Neural crest cell (in vitro differentiated cells): ENCODE data around the gene KIAA2012. TPM values are rescaled to one million over a fixed set of nuclear protein-coding genes. Genes with fewer than 3 reads are reported as not detected.

Experiments
- DNase-seq: peaks from one replicate; pipeline ENCODE4 v3.0.0; 2021; ENCODE audit warnings: low read depth, mixed read lengths, low spot score
- H3K27ac Mint-ChIP-seq: one replicate; pipeline ENCODE4 v1.8.0; 2021; ENCODE audit warnings: mild to moderate bottlenecking, mixed read lengths; ENCODE audit not compliant: unreplicated experiment
- H3K27me3 Mint-ChIP-seq: 2 replicates; pipeline ENCODE4 v1.8.0; 2021; ENCODE audit warnings: low read depth, mild to moderate bottlenecking, mixed read lengths
- H3K36me3 Mint-ChIP-seq: 2 replicates; pipeline ENCODE4 v1.8.0; 2021; ENCODE audit warnings: low read depth, mild to moderate bottlenecking, mixed read lengths
- H3K4me1 Mint-ChIP-seq: 2 replicates; pipeline ENCODE4 v1.8.0; 2021; ENCODE audit warnings: mixed read lengths
- H3K4me3 Mint-ChIP-seq: one replicate; pipeline ENCODE4 v1.8.0; 2021; ENCODE audit warnings: mild to moderate bottlenecking, mixed read lengths
- H3K9me3 Mint-ChIP-seq: 2 replicates; pipeline ENCODE4 v1.8.0; 2021; ENCODE audit warnings: mixed read lengths
- CTCF ChIP-seq: fragments of 200-600 bp; sonication (generic); conservative IDR thresholded peaks from 2 replicates; pipeline ENCODE4 v1.5.0; 2021; ENCODE audit warnings: antibody characterized with exemption, mild to moderate bottlenecking
- long read RNA-seq: library from polyadenylated mRNA; unstranded; transcript quantifications from one replicate; pipeline ENCODE4 v2.0.0, GENCODE V29; 2020
- total RNA-seq: library from RNA; stranded (reverse); gene quantifications from 2 replicates; pipeline ENCODE4 v1.2.1, GENCODE V29; 2021

KIAA2012 gene
- total RNA-seq = 0.07 and 0.34 TPM in 2 replicates
- long read RNA-seq, partial matches to known transcripts = 0 of 1 reads
- long read RNA-seq, other reads (novel, unspliced or antisense) = 1 of 1 reads

GRCh38 chr2:202072737-202073401, at the start of gene KIAA2012:
TSS of gene KIAA2012 (plus strand) at chr2:202073255. CDS start at chr2:202073628, 373 bp downstream.
- H3K4me1 Mint-ChIP-seq = peaks cover 22% of the 10 kb centered on the region
- no peak for DNase-seq
- no peak within 1 kb of the TSS for H3K4me3 Mint-ChIP-seq
- H3K36me3 Mint-ChIP-seq = no peaks in the 10 kb centered on the region
- no peak for TF ChIP-seq CTCF
- no peaks in the 10 kb centered on the region for H3K27me3 Mint-ChIP-seq
- H3K27ac Mint-ChIP-seq = peak within 1 kb of the TSS; percentile 51
- no peaks in the 10 kb centered on the region for H3K9me3 Mint-ChIP-seq

- H3K4me1 Mint-ChIP-seq = peaks cover 44% of the 10 kb centered on the region
Observed at GRCh38 chr2:202023904-202024266, 49.2 kb upstream of the KIAA2012 start.

GRCh38 chr2:202024871-202025270, 48.2 kb upstream of the KIAA2012 start:
- no peak overlapping the region for H3K4me3 Mint-ChIP-seq
- peaks cover 49% of the 10 kb centered on the region for H3K4me1 Mint-ChIP-seq
- no peaks in the 10 kb centered on the region for H3K9me3 Mint-ChIP-seq
- no peaks in the 10 kb centered on the region for H3K36me3 Mint-ChIP-seq
- TF ChIP-seq CTCF = no peak
- no peak for DNase-seq
- no peaks in the 10 kb centered on the region for H3K27me3 Mint-ChIP-seq
- no peak overlapping the region for H3K27ac Mint-ChIP-seq

More at GRCh38 chr2:202023904-202024266, 49.2 kb upstream of the KIAA2012 start:
- H3K9me3 Mint-ChIP-seq = no peaks in the 10 kb centered on the region
- no peak for TF ChIP-seq CTCF
- H3K4me3 Mint-ChIP-seq = no peak overlapping the region
- no peaks in the 10 kb centered on the region for H3K27me3 Mint-ChIP-seq
- no peaks in the 10 kb centered on the region for H3K36me3 Mint-ChIP-seq
- DNase-seq = no peak
- H3K27ac Mint-ChIP-seq = peak overlapping the region; percentile 61

DNA sequence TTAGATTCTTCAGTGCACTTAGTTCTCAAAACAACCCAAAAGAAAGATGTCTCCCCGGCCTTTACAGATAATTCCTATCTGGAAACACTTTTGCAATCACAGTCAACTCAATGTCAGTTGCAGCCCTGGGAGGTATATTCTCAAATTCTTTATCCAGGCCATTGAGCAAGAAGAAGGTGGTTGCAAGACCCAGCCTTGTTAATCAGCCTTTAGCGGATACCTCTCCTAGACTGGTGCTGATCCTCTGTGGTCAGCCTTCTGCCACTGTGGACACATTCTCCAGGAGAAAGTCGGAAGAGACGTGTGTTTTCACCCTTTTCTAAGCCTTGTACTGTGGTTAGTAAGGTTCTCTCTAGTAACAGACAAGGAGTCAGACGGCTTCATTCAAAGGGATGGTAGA, 47.2 kb upstream of the KIAA2012 start:
- H3K4me1 Mint-ChIP-seq = peaks cover 53% of the 10 kb centered on the region
- no peak overlapping the region for H3K4me3 Mint-ChIP-seq
- no peak for DNase-seq
- no peaks in the 10 kb centered on the region for H3K27me3 Mint-ChIP-seq
- no peak for TF ChIP-seq CTCF
- H3K9me3 Mint-ChIP-seq = no peaks in the 10 kb centered on the region
- H3K36me3 Mint-ChIP-seq = no peaks in the 10 kb centered on the region
- H3K27ac Mint-ChIP-seq = no peak overlapping the region

GRCh38 chr2:202026507-202026906, 46.5 kb upstream of the KIAA2012 start:
- Mint-ChIP-seq H3K27me3 (no peaks in the 10 kb centered on the region), H3K27ac (peak overlapping the region; percentile 40), H3K4me1 (peaks cover 60% of the 10 kb centered on the region), H3K4me3 (no peak overlapping the region), H3K9me3 (no peaks in the 10 kb centered on the region), H3K36me3 (no peaks in the 10 kb centered on the region)
- TF ChIP-seq CTCF = no peak
- no peak for DNase-seq
